ENCODE data around the gene SIPA1L3. TPM values are rescaled to one million over a fixed set of nuclear protein-coding genes. Genes with fewer than 3 reads are reported as not detected.

Gene SIPA1L3
- polyA plus RNA-seq, 4 donors, result 23.3 to 30.6 (median 23.9) TPM

GRCh38 chr19:38036707-38037611, 130.0 kb downstream of the SIPA1L3 start:
- DNase-seq (ENCODE audit: low read depth in 4 of 4, low spot score in 3 of 4), result no peak

- DNase-seq (ENCODE audit: low read depth in 4 of 4, low spot score in 3 of 4), result no peak
These were observed 133.0 kb downstream of the SIPA1L3 start for GRCh38 chr19:38039966-38040365.

- no peak for DNase-seq (ENCODE audit: low read depth in 4 of 4, low spot score in 3 of 4)
These were observed 135.1 kb downstream of the SIPA1L3 start for GRCh38 chr19:38042132-38042531.

- no peak for DNase-seq (ENCODE audit: low read depth in 4 of 4, low spot score in 3 of 4)
These were observed 136.7 kb downstream of the SIPA1L3 start for GRCh38 chr19:38043649-38044144.

GRCh38 chr19:38044267-38045111, 137.5 kb downstream of the SIPA1L3 start:
- no peak for DNase-seq (ENCODE audit: low read depth in 4 of 4, low spot score in 3 of 4)

GRCh38 chr19:38045554-38046253, 138.7 kb downstream of the SIPA1L3 start:
- no peak for DNase-seq (ENCODE audit: low read depth in 4 of 4, low spot score in 3 of 4)

GRCh38 chr19:38046254-38047048, 139.4 kb downstream of the SIPA1L3 start:
- no peak for DNase-seq (ENCODE audit: low read depth in 4 of 4, low spot score in 3 of 4)

GRCh38 chr19:38047049-38047438, 140.0 kb downstream of the SIPA1L3 start:
- DNase-seq (ENCODE audit: low read depth in 4 of 4, low spot score in 3 of 4), result no peak

GRCh38 chr19:38047641-38048040, 140.6 kb downstream of the SIPA1L3 start:
- DNase-seq (ENCODE audit: low read depth in 4 of 4, low spot score in 3 of 4), result no peak

- no peak for DNase-seq (ENCODE audit: low read depth in 4 of 4, low spot score in 3 of 4)
These were observed 142.2 kb downstream of the SIPA1L3 start for GRCh38 chr19:38049105-38049649.

- no peak for DNase-seq (ENCODE audit: low read depth in 4 of 4, low spot score in 3 of 4)
These were observed 148.0 kb downstream of the SIPA1L3 start for GRCh38 chr19:38055010-38055409.

GRCh38 chr19:38055655-38056521, 148.9 kb downstream of the SIPA1L3 start:
- DNase-seq (ENCODE audit: low read depth in 4 of 4, low spot score in 3 of 4), result no peak

GRCh38 chr19:38056646-38057045, 149.6 kb downstream of the SIPA1L3 start:
- DNase-seq (ENCODE audit: low read depth in 4 of 4, low spot score in 3 of 4), result no peak

GRCh38 chr19:38057959-38058690, 151.1 kb downstream of the SIPA1L3 start:
- no peak for DNase-seq (ENCODE audit: low read depth in 4 of 4, low spot score in 3 of 4)

GRCh38 chr19:38059897-38060296, 152.9 kb downstream of the SIPA1L3 start:
- DNase-seq (ENCODE audit: low read depth in 4 of 4, low spot score in 3 of 4), result no peak

- DNase-seq (ENCODE audit: low read depth in 4 of 4, low spot score in 3 of 4), result no peak
These were observed 153.3 kb downstream of the SIPA1L3 start for GRCh38 chr19:38060331-38060730.

GRCh38 chr19:38061294-38061693, 154.3 kb downstream of the SIPA1L3 start:
- DNase-seq (ENCODE audit: low read depth in 4 of 4, low spot score in 3 of 4), result no peak

Measured in right renal pelvis (tissue), 4 donors.